GM12878 (cell line): ENCODE measurements around the gene LRP8. TPM values are rescaled to one million over a fixed set of nuclear protein-coding genes. Genes with fewer than 3 reads are reported as not detected.

Experiments
- ATAC-seq: fragments of 200-7000 bp; cut with Tn5 transposase; 3 replicates; pipeline ENCODE4 v1.9.1; 2020; ENCODE audit warnings: mild to moderate bottlenecking, moderate library complexity
- BruUV-seq: library from RNA; stranded (reverse); fragments of 400-500 nt; replicated peaks from 2 replicates; lab custom pipeline; 2021; lab: Mats Ljungman, UMichigan
- CTCF ChIA-PET: fragments of 300-600 bp; sonication (Branson Sonifier 250); formaldehyde crosslinking; extraction: SDS; loops from one replicate; lab custom pipeline; 2021; ENCODE audit warnings: inconsistent platforms; lab: Yijun Ruan, JAX
- POLR2A ChIA-PET: fragments of 350-600 bp; formaldehyde crosslinking; extraction: SDS; loops from one replicate; lab custom pipeline; 2021; ENCODE audit warnings: inconsistent platforms; lab: Charles Lee
- RAD21 ChIA-PET: fragments of 300-600 bp; sonication (Branson Sonifier 250); formaldehyde crosslinking; loops from one replicate; lab custom pipeline; 2023; ENCODE audit warnings: antibody characterized with exemption; ENCODE audit not compliant: unreplicated experiment; lab: Charles Lee
- SMC1A ChIA-PET: fragments of 300-600 bp; sonication (Branson Sonifier 250); formaldehyde crosslinking; loops from one replicate; lab custom pipeline; 2023; ENCODE audit not compliant: unreplicated experiment, uncharacterized antibody; lab: Charles Lee
- DNase-seq: peaks from one replicate; pipeline ENCODE4 v3.0.0-alpha.2; 2011; ENCODE audit warnings: low read depth, low spot score
- FAIRE-seq: peaks from 3 replicates; lab custom pipeline; 2011; peaks lifted over from hg19 to GRCh38; lab: Jason Lieb, UNC
- H2AFZ ChIP-seq: 2 replicates; pipeline ENCODE4 v1.6.0; 2011; ENCODE audit warnings: low read depth, low read length, control low read depth; ENCODE audit not compliant: control insufficient read depth
- H3K27ac ChIP-seq: 2 replicates; pipeline ENCODE4 v1.5.1; 2011; ENCODE audit warnings: control low read depth; ENCODE audit not compliant: control insufficient read depth, insufficient read depth
- H3K27me3 ChIP-seq, 2 experiments: replicated peaks in 1 of 2; 2 replicates each; pipeline versions ENCODE4 v1.6.0 to v1.6.1; 2011; ENCODE audit warnings: low read length in 1 of 2; ENCODE audit not compliant: control insufficient read depth in 2 of 2, insufficient read depth in 2 of 2
- H3K36me3 ChIP-seq, 2 experiments: 2 replicates each; pipeline ENCODE4 v1.5.1; 2011; ENCODE audit warnings: low read length in 1 of 2; ENCODE audit not compliant: control insufficient read depth in 2 of 2, insufficient read depth in 2 of 2
- H3K4me1 ChIP-seq: 2 replicates; pipeline ENCODE4 v1.6.1; 2011; ENCODE audit warnings: mild to moderate bottlenecking, low read length, moderate library complexity, mixed read lengths; ENCODE audit not compliant: control insufficient read depth, insufficient read depth
- H3K4me2 ChIP-seq: 2 replicates; pipeline ENCODE4 v1.6.0; 2011; ENCODE audit warnings: control low read depth; ENCODE audit not compliant: control insufficient read depth, insufficient read depth
- H3K4me3 ChIP-seq: fragments of 200-600 bp; sonication (generic); 2 replicates; pipeline ENCODE4 v1.5.1; 2016
- H3K79me2 ChIP-seq: 2 replicates; pipeline ENCODE4 v1.6.0; 2011; ENCODE audit warnings: low read length; ENCODE audit not compliant: control insufficient read depth, insufficient read depth
- H3K9ac ChIP-seq: 2 replicates; pipeline ENCODE4 v1.8.0; 2011; ENCODE audit warnings: low read length, control low read depth, mixed read lengths; ENCODE audit not compliant: control insufficient read depth, insufficient read depth
- H3K9me3 ChIP-seq: replicated peaks from 3 replicates; pipeline ENCODE4 v1.5.1; 2011; ENCODE audit warnings: mild to moderate bottlenecking, low read length; ENCODE audit not compliant: control insufficient read depth, insufficient read depth
- H4K20me1 ChIP-seq: 2 replicates; pipeline ENCODE4 v1.6.0; 2011; ENCODE audit not compliant: control insufficient read depth, insufficient read depth
- CEBPB ChIP-seq, 2 experiments: fragments of 150-350 bp in 1 of 2; IDR thresholded peaks; 2 replicates each; pipeline ENCODE4 v1.6.1; 2012 to 2014; ENCODE audit warnings: low read depth in 2 of 2, low read length in 2 of 2, borderline replicate concordance in 1 of 2, inconsistent platforms in 1 of 2
- HDGF ChIP-seq: fragments of 450-650 bp; IDR thresholded peaks from 2 replicates; pipeline ENCODE4 v1.6.1; 2016; ENCODE audit warnings: antibody characterized with exemption
- IKZF2 ChIP-seq, 2 experiments: fragments of 450-650 bp; IDR thresholded peaks; 2 replicates each; pipeline ENCODE4 v1.6.1; 2017; ENCODE audit warnings: mild to moderate bottlenecking in 2 of 2, moderate library complexity in 2 of 2
- MLLT1 ChIP-seq: fragments of 450-650 bp; IDR thresholded peaks from 2 replicates; pipeline ENCODE4 v1.6.1; 2016; ENCODE audit warnings: mild to moderate bottlenecking
- NKRF ChIP-seq: fragments of 450-650 bp; conservative IDR thresholded peaks from 2 replicates; pipeline ENCODE4 v1.6.1; 2017; ENCODE audit warnings: mild to moderate bottlenecking, moderate library complexity
- PBX3 ChIP-seq: IDR thresholded peaks from 2 replicates; pipeline ENCODE4 v1.6.1; 2011; ENCODE audit warnings: mild to moderate bottlenecking, low read depth, low read length, moderate library complexity; ENCODE audit not compliant: insufficient replicate concordance
- PKNOX1 ChIP-seq: fragments of 450-650 bp; IDR thresholded peaks from 2 replicates; pipeline ENCODE4 v1.6.1; 2016; ENCODE audit warnings: mild to moderate bottlenecking
- SPI1 ChIP-seq: IDR thresholded peaks from 2 replicates; pipeline ENCODE4 v1.6.1; 2011; ENCODE audit warnings: low read depth, mild to moderate bottlenecking, low read length, moderate library complexity, borderline replicate concordance; ENCODE audit not compliant: insufficient read depth
- SREBF2 ChIP-seq: IDR thresholded peaks from 2 replicates; pipeline ENCODE4 v1.6.1; 2012; ENCODE audit warnings: mild to moderate bottlenecking, low read length
- TARDBP ChIP-seq: IDR thresholded peaks from 2 replicates; pipeline ENCODE4 v1.6.1; 2016; ENCODE audit warnings: borderline replicate concordance
- WGBS: methylation state at CpG from one replicate; pipeline ENCODE4 v1.1.6; 2016; ENCODE audit warnings: low lambda C conversion rate; ENCODE audit not compliant: insufficient replicate concordance, insufficient coverage; ENCODE audit errors: missing lambda C conversion rate; 5-methylcytosine and 5-hydroxymethylcytosine counted together
- in situ Hi-C: fragments of 300-500 bp; cut with MboI; formaldehyde crosslinking; loops from 9 replicates; pipeline ENCODE4 v1.14.3; 2018; ENCODE audit warnings: mixed read lengths
- intact Hi-C: fragments of 100-400 bp; cut with micrococcal nuclease; formaldehyde crosslinking; loops from one replicate; pipeline ENCODE4 v1.14.2; 2022; ENCODE audit not compliant: unreplicated experiment
- polyA plus RNA-seq, 11 experiments: library from polyadenylated mRNA; depleted of rRNA in 4 of 11; unstranded in 6 of 11; stranded (reverse) in 5 of 11; fragments of >200 nt; fragmentation: Nextera tagmentation in 4 of 11; fragmentation: Illumina TruSeq in 1 of 11; extraction: Ambion mirVana in 4 of 11; extraction: Trizol in 1 of 11; gene quantifications; 1 replicate in 1 of 11; 2 replicates in 10 of 11; pipeline versions ENCODE4 v1.2.1 to v1.2.3, GENCODE V29; 2011 to 2016; ENCODE audit warnings: inconsistent platforms in 2 of 11, missing spikeins in 2 of 11, low read depth in 1 of 11
- total RNA-seq, 4 experiments: library from RNA; depleted of rRNA in 3 of 4; stranded (reverse); fragments of >200 nt in 3 of 4; fragmentation: Illumina TruSeq in 1 of 4; extraction: Trizol in 1 of 4; gene quantifications; 2 replicates each; pipeline versions ENCODE4 v1.2.1 to v1.2.3, GENCODE V29; 2013 to 2021

Gene LRP8
- total and polyA plus RNA-seq, 10 of the 15 experiments (the other 5 are each of a cell fraction or from before 2014, with no cell fraction given), result 2.8 to 40.5 (median 22.3) TPM

GRCh38 chr1:53197291-53198200 lies 130.3 kb downstream of the LRP8 start:
- Histone ChIP-seq H3K4me1 (peaks cover 2% of the 10 kb centered on the region; the same call in 1 of the 2 replicates), H3K9me3 (no peaks in the 10 kb centered on the region), H3K27ac (peak overlapping the region; percentile 94), H3K36me3 (peaks cover 0 to 4% of the 10 kb centered on the region in 2 experiments; a peak in 2 of 4 replicates), H3K79me2 (peaks cover 16% of the 10 kb centered on the region)
- FAIRE-seq, result no peak
- ChIA-PET SMC1A (interaction anchor here (0.6 to 1.3 kb wide), 2 partner anchors 81 to 280 kb away, joined by 4 read pairs; no protein-coding TSS in a partner anchor), POLR2A (interaction anchor here (1.7 kb wide), 1 partner anchor 22 kb away, joined by 6 read pairs; no protein-coding TSS in a partner anchor), RAD21 (interaction anchor here (1.0 kb wide), 1 partner anchor 193 kb away, joined by 3 read pairs; no protein-coding TSS in a partner anchor)
- in situ Hi-C loops, result loop anchor here (25.0 kb wide), 1 partner anchor 285 kb away; the partner anchor contains the start of gene ECHDC2
- 39% methylated on average over 13 of the region's 13 CpGs for WGBS
- intact Hi-C loops, result loop anchor here (2.0 kb wide), 1 partner anchor 23 kb away; the partner anchor contains the start of gene CZIB
- TF ChIP-seq TARDBP, result no peak
- peak; percentile 89 for TF ChIP-seq PKNOX1
- TF ChIP-seq MLLT1, result 0 out of 2 replicates have a peak, but pooled peaks have one; percentile 15
- TF ChIP-seq IKZF2 (IDR thresholded peaks at IDR 0.05), result peak; percentile 24 to 26; a peak in 1 of 4 replicates
- TF ChIP-seq HDGF, result 0 out of 2 replicates have a peak, but pooled peaks have one; percentile 40
- no peak for TF ChIP-seq NKRF
- no peak for TF ChIP-seq CEBPB (IDR thresholded peaks at IDR 0.05; ENCODE audit: borderline replicate concordance in 1 of 2, low read depth in 2 of 2, low read length in 2 of 2)
- TF ChIP-seq PBX3, result peak; percentile 64
- peak; percentile 38; the same call in 1 of the 2 replicates for TF ChIP-seq SPI1
- no peak for TF ChIP-seq SREBF2
- TF ChIP-seq, all 136 proteins: peak for 6
- peak overlapping the region; percentile 76 for H2AFZ ChIP-seq
- TSS peak; percentile 72 for BruUV-seq
- CTCF ChIA-PET, result interaction anchor here (0.6 to 1.6 kb wide), 6 partner anchors 13 to 1574 kb away, joined by 3 to 5 read pairs (median 4); no protein-coding TSS in a partner anchor
- H3K4me2 ChIP-seq, result peak overlapping the region; percentile 92
- peak overlapping the region; percentile 72 for H3K4me3 ChIP-seq
- no peaks in the 10 kb centered on the region for H3K27me3 ChIP-seq
- no peaks in the 10 kb centered on the region for H4K20me1 ChIP-seq
- DNase-seq, result no peak
- ATAC-seq, result peak; percentile 5
- H3K9ac ChIP-seq, result peak overlapping the region; percentile 99
